ENCODE results near the gene MCM9. TPM values are rescaled to one million over a fixed set of nuclear protein-coding genes. Genes with fewer than 3 reads are reported as not detected.

The MCM9 gene
- total RNA-seq, 6 experiments from 2014 or later: 4.3 to 7.6 (median 6.9) TPM

DNA sequence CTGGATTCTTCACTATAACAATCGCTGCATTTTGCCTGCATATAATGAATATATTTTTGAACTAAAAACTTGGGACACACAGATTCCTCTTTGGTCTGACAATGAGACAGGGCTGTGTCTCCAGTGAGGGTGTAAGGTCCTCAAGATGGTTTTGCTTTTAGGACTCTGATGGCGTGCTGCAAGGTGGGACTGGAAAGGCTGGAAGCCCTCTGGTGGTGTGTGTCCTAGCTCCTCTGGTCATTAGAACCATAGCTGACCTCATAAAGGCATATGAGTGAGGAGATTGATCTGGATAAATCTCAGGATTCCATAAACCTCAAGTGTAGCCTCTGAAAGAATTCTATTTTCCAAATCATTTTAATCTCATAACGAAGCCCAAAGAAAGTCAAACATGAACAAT lies 149.4 kb downstream of the MCM9 start:
- Histone ChIP-seq H3K4me1 (no peaks in the 10 kb centered on the region), H3K9me3 (no peaks in the 10 kb centered on the region), H3K4me3 (no peak overlapping the region), H3K27me3 (no peaks in the 10 kb centered on the region), H3K27ac (no peak overlapping the region), H3K36me3 (no peaks in the 10 kb centered on the region)
- WGBS (ENCODE audit: insufficient coverage, low coverage, low lambda C conversion rate, missing lambda C conversion rate): 91% methylated on average over 2 of the region's 3 CpGs
- ATAC-seq (no peak), DNase-seq (no peak)
- intact Hi-C loops (cut with DNase I): no loop called here
- TF ChIP-seq, protein P1, sequence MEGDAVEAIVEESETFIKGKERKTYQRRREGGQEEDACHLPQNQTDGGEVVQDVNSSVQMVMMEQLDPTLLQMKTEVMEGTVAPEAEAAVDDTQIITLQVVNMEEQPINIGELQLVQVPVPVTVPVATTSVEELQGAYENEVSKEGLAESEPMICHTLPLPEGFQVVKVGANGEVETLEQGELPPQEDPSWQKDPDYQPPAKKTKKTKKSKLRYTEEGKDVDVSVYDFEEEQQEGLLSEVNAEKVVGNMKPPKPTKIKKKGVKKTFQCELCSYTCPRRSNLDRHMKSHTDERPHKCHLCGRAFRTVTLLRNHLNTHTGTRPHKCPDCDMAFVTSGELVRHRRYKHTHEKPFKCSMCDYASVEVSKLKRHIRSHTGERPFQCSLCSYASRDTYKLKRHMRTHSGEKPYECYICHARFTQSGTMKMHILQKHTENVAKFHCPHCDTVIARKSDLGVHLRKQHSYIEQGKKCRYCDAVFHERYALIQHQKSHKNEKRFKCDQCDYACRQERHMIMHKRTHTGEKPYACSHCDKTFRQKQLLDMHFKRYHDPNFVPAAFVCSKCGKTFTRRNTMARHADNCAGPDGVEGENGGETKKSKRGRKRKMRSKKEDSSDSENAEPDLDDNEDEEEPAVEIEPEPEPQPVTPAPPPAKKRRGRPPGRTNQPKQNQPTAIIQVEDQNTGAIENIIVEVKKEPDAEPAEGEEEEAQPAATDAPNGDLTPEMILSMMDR (IDR thresholded peaks at IDR 0.05): no peak
- TF ChIP-seq POLR2A (IDR thresholded peaks at IDR 0.05): no peak

DNA sequence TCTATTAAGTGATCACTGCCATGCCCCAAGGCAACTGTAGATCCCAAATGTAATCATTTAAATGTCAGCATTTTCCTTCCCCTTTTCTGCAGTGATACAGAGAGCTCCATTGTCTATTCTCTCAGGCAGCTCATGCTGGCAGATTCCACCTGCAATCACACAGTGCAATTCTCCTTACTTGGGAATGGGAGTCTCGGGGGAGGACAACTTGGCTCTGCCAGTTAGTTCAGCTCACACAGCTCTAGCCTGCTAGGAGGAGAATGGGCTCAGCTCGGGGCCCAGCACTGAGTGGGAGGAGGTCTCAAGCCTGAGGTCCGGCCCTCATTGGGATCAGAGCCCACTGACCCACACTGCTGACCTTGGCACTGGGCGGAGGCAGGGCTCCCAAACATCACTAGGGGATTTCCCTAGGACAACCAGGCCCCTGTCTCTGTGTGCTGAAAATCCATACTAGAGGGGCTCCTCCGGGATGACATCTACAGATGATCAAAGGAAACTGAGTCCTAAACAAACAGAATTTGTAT lies 150.3 kb downstream of the MCM9 start:
- 33% methylated on average over 3 of the region's 5 CpGs for WGBS (ENCODE audit: insufficient coverage, low coverage, low lambda C conversion rate, missing lambda C conversion rate)
- Histone ChIP-seq H3K4me3 (no peak overlapping the region), H3K4me1 (no peaks in the 10 kb centered on the region), H3K27ac (no peak overlapping the region), H3K27me3 (no peaks in the 10 kb centered on the region), H3K9me3 (no peaks in the 10 kb centered on the region), H3K36me3 (no peaks in the 10 kb centered on the region)
- ATAC-seq (peak in 3 of 4 donors; percentile 40 to 66 (median 41)), DNase-seq (peak in 1 of 3 donors; percentile 25)
- no peak for TF ChIP-seq POLR2A (IDR thresholded peaks at IDR 0.05)
- TF ChIP-seq, protein P1 (IDR thresholded peaks at IDR 0.05): no peak
- intact Hi-C loops (cut with DNase I): no loop called here

DNA sequence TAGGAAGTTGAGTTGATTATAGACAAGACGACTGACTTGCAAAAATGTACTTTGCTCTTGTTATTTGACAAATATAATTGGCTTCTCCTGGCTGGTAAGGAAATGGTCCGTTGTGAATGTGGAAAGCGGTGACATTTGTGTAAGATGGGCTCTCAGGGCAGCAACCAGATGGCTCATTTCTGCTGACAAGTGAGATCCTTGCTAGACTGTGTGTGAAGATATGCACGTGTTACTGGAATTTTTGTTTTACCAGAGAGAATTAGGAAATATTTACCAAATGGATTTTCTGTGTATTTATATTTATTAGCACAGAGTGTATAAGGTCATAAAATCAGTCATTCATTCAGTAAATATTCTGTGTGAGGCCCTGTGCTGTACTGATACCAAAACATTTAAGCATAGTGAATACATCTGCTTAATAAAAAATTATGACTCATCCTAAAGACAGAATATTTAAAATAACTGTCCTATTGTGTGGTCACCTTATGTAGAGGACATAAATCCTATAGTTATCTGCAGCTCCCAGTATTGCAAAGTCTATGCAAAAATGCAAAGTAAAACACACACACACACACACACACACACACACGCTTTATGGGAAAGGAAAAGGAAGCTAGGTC lies 150.9 kb downstream of the MCM9 start:
- Histone ChIP-seq H3K4me3 (no peak overlapping the region), H3K27me3 (no peaks in the 10 kb centered on the region), H3K36me3 (no peaks in the 10 kb centered on the region), H3K4me1 (no peaks in the 10 kb centered on the region), H3K9me3 (no peaks in the 10 kb centered on the region), H3K27ac (no peak overlapping the region)
- no peak for DNase-seq
- peak in 3 of 4 donors; percentile 38 to 74 (median 45) for ATAC-seq
- TF ChIP-seq, protein P1 (IDR thresholded peaks at IDR 0.05): no peak
- no peak for TF ChIP-seq POLR2A (IDR thresholded peaks at IDR 0.05)
- intact Hi-C loops (cut with DNase I): no loop called here
- 26% methylated on average over 5 of the region's 5 CpGs for WGBS (ENCODE audit: insufficient coverage, low coverage, low lambda C conversion rate, missing lambda C conversion rate)

DNA sequence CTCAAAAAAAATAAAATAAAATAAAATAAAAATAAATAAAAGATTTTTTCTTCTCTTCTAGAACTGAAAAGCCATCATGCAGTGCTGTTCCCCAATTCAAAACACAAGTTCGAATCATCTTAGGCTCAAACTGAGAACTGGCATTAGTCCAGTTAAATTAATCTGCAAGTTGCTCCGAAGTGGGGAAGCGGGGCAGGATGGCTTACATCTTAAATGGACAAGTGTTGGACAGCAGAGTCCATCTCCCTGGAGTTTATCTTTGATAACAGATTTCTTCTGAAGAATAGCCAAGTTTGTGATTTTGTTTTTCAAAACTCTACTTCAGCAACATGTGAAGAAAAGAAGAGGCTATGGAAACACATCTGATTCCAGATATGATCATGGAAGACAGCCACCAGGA lies 152.3 kb downstream of the MCM9 start:
- no peaks in the 10 kb centered on the region for H3K4me1 ChIP-seq
- ATAC-seq (no peak), DNase-seq (no peak)
- no peak overlapping the region for H3K4me3 ChIP-seq
- 67% methylated on average over 3 of the region's 3 CpGs for WGBS (ENCODE audit: insufficient coverage, low coverage, low lambda C conversion rate, missing lambda C conversion rate)
- H3K9me3 ChIP-seq: no peaks in the 10 kb centered on the region
- no peaks in the 10 kb centered on the region for H3K27me3 ChIP-seq
- H3K36me3 ChIP-seq: no peaks in the 10 kb centered on the region
- no peak overlapping the region for H3K27ac ChIP-seq
- intact Hi-C loops (cut with DNase I): no loop called here
- TF ChIP-seq POLR2A (IDR thresholded peaks at IDR 0.05): no peak
- TF ChIP-seq, protein P1 (IDR thresholded peaks at IDR 0.05): no peak

Data from right lobe of liver (tissue), 6 donors.